SU-DHL-6 (cell line): Measurements from ENCODE around the gene TFRC.

Source experiments
- H2AFZ ChIP-seq: fragments of 200-600 bp; sonication (generic); 2 replicates; pipeline ENCODE4 v1.6.1; 2014; ENCODE audit warnings: low read depth, mild to moderate bottlenecking, moderate library complexity, mixed read lengths, antibody characterized with exemption, low read length; ENCODE audit not compliant: severe bottlenecking
- H3F3A ChIP-seq: fragments of 200-600 bp; shearing (Covaris generic); 2 replicates; pipeline ENCODE4 v1.6.0; 2016; ENCODE audit warnings: antibody characterized with exemption, mild to moderate bottlenecking; ENCODE audit not compliant: insufficient read depth
- H3K27ac ChIP-seq: fragments of 200-600 bp; sonication (generic); 2 replicates; pipeline ENCODE4 v1.5.1; 2016; ENCODE audit warnings: low read depth, mild to moderate bottlenecking, low read length, moderate library complexity, mixed read lengths
- H3K27me3 ChIP-seq: fragments of 200-600 bp; sonication (generic), shearing (Covaris generic); 2 replicates; pipeline ENCODE4 v1.6.0; 2014; ENCODE audit warnings: mild to moderate bottlenecking, low read length
- H3K36me3 ChIP-seq: fragments of 200-600 bp; sonication (generic); 2 replicates; pipeline ENCODE4 v1.6.1; 2014; ENCODE audit warnings: mild to moderate bottlenecking, low read length, mixed read lengths
- H3K4me2 ChIP-seq: fragments of 300-600, 200-600 bp; shearing (Covaris generic), sonication (generic); 2 replicates; pipeline ENCODE4 v1.6.0; 2014; ENCODE audit warnings: low read length, low read depth, mild to moderate bottlenecking; ENCODE audit not compliant: poor library complexity, severe bottlenecking
- H3K4me3 ChIP-seq: fragments of 200-600 bp; sonication (generic); 2 replicates; pipeline ENCODE4 v1.5.1; 2014; ENCODE audit warnings: antibody characterized with exemption, low read length, mild to moderate bottlenecking, mixed read lengths; ENCODE audit not compliant: insufficient read depth, poor library complexity, severe bottlenecking
- H3K79me2 ChIP-seq: fragments of 200-600 bp; sonication (generic); 2 replicates; pipeline ENCODE4 v1.6.1; 2014; ENCODE audit warnings: mild to moderate bottlenecking, low read length, moderate library complexity; ENCODE audit not compliant: insufficient read depth
- H3K9ac ChIP-seq: fragments of 200-600 bp; sonication (generic); 2 replicates; pipeline ENCODE4 v1.7.0; 2014; ENCODE audit warnings: mild to moderate bottlenecking, low read length
- H3K9me2 ChIP-seq: fragments of 200-600 bp; sonication (generic); replicated peaks from 2 replicates; pipeline ENCODE4 v1.6.1; 2014; ENCODE audit warnings: low read length; ENCODE audit not compliant: insufficient read depth
- H3K9me3 ChIP-seq: fragments of 200-600 bp; sonication (generic); 2 replicates; pipeline ENCODE4 v1.6.1; 2014; ENCODE audit warnings: low read length, mixed read lengths; ENCODE audit not compliant: insufficient read depth
- H4K20me1 ChIP-seq: fragments of 200-600 bp; sonication (generic); 2 replicates; pipeline ENCODE4 v1.6.1; 2014; ENCODE audit warnings: low read depth, mild to moderate bottlenecking, antibody characterized with exemption, low read length, moderate library complexity, mixed read lengths
- EZH2phosphoT487 ChIP-seq: fragments of 200-600 bp; sonication (generic), shearing (Covaris generic); conservative IDR thresholded peaks from 2 replicates; pipeline ENCODE4 v1.6.1; 2018; ENCODE audit warnings: mild to moderate bottlenecking, antibody characterized with exemption, low read length, moderate library complexity, mixed read lengths
- TF ChIP-seq, protein P1 (sequence below): fragments of 200-600 bp; sonication (generic); IDR thresholded peaks from one replicate; pipeline ENCODE4 v1.5.1; 2017; ENCODE audit warnings: antibody characterized with exemption, mild to moderate bottlenecking, low read length, moderate library complexity; ENCODE audit not compliant: insufficient read depth, poor library complexity, severe bottlenecking

Gene TFRC

DNA sequence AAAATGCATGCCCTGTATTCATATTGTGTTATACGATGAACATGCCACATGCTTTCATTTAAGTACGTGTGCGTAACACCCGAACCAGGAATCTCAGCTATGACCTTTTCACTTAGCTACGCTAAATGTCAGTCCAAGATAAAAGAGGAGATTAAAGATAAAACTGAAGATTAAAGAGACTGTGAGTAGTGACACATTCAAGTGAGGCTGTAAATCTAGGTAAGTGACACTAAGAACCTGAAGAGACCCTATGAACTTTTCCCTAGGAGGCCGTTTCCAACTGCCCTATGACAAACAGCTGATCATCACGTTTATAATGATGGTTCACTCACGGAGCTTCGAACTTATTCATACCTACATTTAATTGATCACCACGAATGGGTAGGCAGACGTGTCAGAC, 32.2 kb downstream of the TFRC start:
- H3K27ac ChIP-seq = no peak overlapping the region
- TF ChIP-seq, protein P1, sequence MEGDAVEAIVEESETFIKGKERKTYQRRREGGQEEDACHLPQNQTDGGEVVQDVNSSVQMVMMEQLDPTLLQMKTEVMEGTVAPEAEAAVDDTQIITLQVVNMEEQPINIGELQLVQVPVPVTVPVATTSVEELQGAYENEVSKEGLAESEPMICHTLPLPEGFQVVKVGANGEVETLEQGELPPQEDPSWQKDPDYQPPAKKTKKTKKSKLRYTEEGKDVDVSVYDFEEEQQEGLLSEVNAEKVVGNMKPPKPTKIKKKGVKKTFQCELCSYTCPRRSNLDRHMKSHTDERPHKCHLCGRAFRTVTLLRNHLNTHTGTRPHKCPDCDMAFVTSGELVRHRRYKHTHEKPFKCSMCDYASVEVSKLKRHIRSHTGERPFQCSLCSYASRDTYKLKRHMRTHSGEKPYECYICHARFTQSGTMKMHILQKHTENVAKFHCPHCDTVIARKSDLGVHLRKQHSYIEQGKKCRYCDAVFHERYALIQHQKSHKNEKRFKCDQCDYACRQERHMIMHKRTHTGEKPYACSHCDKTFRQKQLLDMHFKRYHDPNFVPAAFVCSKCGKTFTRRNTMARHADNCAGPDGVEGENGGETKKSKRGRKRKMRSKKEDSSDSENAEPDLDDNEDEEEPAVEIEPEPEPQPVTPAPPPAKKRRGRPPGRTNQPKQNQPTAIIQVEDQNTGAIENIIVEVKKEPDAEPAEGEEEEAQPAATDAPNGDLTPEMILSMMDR = no peak
- no peak for TF ChIP-seq EZH2phosphoT487
- H3K79me2 ChIP-seq = no peaks in the 10 kb centered on the region
- H3K27me3 ChIP-seq = no peaks in the 10 kb centered on the region
- H3K36me3 ChIP-seq = peaks cover 35% of the 10 kb centered on the region
- no peak overlapping the region for H3K4me3 ChIP-seq
- H3K4me2 ChIP-seq = no peak overlapping the region
- H4K20me1 ChIP-seq = no peaks in the 10 kb centered on the region
- no peak overlapping the region for H3K9ac ChIP-seq
- H3K9me2 ChIP-seq = no peaks in the 10 kb centered on the region
- no peak overlapping the region for H2AFZ ChIP-seq
- peaks cover 30% of the 10 kb centered on the region; the same call in 1 of the 2 replicates for H3F3A ChIP-seq
- H3K9me3 ChIP-seq = no peaks in the 10 kb centered on the region

DNA sequence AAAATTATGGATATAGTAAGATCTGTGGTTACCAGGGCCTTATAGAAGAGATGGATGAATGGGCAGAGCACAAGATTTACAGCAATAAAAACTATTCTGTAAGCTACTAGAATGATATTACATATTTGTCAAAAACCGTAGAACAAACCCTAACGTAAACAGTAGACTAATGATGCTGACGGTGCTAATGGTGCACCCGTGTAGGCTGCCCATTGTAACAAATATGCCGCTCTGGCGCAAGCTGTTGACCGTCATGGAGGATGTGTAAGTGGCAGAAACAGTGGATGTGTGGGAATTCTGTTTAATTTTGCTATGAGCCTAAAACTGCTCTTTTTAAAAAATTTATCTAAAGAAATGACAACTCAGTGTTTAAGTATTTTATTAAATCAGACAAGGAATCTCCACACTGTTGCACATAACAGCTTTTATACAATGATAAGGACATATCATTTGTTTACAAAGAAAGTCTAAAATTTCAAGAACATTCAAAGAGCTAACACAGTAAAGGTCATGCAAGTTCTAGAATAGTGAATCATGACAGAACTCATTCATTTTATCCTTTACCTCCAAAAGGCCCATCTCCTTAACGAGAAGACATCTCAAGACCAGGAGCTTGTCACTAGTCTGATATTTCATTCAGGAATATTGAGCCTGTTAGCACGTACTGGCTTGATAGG, 32.8 kb downstream of the TFRC start:
- H3K27me3 ChIP-seq = no peaks in the 10 kb centered on the region

DNA sequence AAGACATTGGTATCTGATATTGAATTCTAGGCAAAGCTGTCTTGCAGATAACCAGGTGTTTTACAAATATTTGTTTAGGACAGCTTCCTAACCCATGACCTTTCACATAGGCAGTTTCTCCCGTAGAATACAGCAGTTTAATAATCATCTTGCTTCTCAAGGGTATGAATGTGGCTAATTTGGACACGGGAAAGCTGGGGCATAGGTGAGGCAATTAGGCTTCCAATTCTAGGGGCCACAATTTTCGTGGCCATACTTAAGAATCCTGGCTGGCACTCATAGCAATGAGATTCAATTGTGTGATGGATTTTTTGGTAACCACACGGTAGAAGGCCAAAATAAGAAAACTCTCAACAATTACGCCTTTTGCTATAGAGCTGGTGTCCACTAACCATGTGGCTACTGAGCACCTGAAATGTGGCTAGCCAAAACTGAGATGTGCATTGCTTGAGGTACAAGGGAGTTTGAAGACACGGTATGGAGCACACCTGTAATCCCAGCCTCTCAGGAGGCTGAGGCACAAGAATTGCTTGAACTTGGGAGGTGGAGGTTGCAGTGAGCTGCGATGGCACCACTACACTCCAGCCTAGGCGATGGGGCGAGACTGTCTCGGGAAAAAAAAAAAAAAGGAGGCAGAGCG, 34.4 kb downstream of the TFRC start:
- Histone ChIP-seq H3K27ac (no peak overlapping the region), H3K36me3 (peaks cover 24% of the 10 kb centered on the region), H2AFZ (no peak overlapping the region), H4K20me1 (no peaks in the 10 kb centered on the region), H3K27me3 (no peaks in the 10 kb centered on the region), H3K9ac (no peak overlapping the region), H3K79me2 (no peaks in the 10 kb centered on the region), H3K4me2 (no peak overlapping the region), H3K9me2 (no peaks in the 10 kb centered on the region), H3F3A (peaks cover 30% of the 10 kb centered on the region; the same call in 1 of the 2 replicates), H3K4me3 (no peak overlapping the region), H3K9me3 (no peaks in the 10 kb centered on the region)
- TF ChIP-seq, protein P1 = no peak
- no peak for TF ChIP-seq EZH2phosphoT487

More for the DNA sequence above, 32.8 kb downstream of the TFRC start:
- no peaks in the 10 kb centered on the region for H3K9me3 ChIP-seq
- peaks cover 33% of the 10 kb centered on the region for H3K36me3 ChIP-seq
- no peak overlapping the region for H3K4me3 ChIP-seq
- no peak overlapping the region for H3K27ac ChIP-seq
- no peaks in the 10 kb centered on the region for H4K20me1 ChIP-seq
- TF ChIP-seq, protein P1 = no peak
- no peak for TF ChIP-seq EZH2phosphoT487
- no peak overlapping the region for H2AFZ ChIP-seq
- H3K79me2 ChIP-seq = no peaks in the 10 kb centered on the region
- H3K4me2 ChIP-seq = no peak overlapping the region
- peaks cover 30% of the 10 kb centered on the region; the same call in 1 of the 2 replicates for H3F3A ChIP-seq
- no peaks in the 10 kb centered on the region for H3K9me2 ChIP-seq
- no peak overlapping the region for H3K9ac ChIP-seq
